GM12801 (cell line): Measurements from ENCODE around the gene MLEC.

Experiments used
- CTCF ChIP-seq: IDR thresholded peaks from one replicate; pipeline ENCODE4 v1.5.1; 2011; ENCODE audit warnings: control low read depth; ENCODE audit not compliant: insufficient read length; ENCODE audit errors: extremely low read depth

MLEC gene

DNA sequence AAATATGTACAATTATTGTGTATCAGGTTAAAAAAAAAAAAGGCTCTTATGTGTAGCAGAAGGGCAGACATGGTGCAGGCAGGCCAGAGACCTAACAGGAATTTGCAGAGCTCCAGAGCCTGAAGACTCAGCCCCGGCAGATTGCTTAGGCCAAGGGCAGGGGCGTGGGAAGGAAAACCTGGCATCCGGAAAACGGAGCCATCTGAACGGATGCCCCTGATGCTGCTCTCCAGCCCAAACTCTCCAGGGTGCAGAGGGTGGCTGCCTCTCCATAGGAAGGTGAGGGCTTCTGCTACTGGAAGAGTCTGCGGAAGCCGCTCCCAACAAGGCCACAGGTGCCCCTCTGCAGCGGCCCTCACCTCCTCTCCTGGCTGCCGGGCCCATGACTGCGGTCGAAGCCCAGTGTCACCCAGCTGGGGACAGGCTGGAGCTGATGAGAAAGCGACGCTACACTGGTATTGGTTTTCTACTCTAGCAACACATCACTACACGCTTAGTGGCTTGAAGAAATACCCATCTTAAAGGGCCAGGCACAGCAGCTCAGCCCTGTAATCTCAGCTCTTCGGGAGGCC, 58.1 kb downstream of the MLEC start:
- TF ChIP-seq CTCF = no peak

DNA sequence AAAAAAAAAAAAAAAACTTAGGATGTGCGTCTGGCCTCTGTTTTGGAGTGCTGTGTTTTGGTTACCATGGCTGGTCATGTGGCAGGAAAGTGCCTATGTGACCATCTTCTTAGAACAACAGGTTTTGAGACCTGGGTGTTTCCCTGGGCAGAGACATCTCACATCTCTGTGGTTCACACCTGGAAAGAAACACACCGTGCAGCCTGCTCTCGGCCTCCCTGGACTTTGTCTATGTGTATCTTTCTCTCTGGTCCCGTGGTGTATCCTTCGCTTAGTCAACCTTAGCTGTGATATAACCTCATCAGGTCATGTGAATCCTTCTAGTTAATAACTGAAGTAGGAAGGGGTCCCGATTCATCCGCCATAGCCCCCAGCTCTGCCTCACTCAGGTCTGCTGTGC, 61.3 kb downstream of the MLEC start:
- TF ChIP-seq CTCF = no peak

GRCh38 chr12:120749256-120749655, 62.3 kb downstream of the MLEC start:
- TF ChIP-seq CTCF = no peak

GRCh38 chr12:120750806-120751205, 63.9 kb downstream of the MLEC start:
- TF ChIP-seq CTCF = no peak

DNA sequence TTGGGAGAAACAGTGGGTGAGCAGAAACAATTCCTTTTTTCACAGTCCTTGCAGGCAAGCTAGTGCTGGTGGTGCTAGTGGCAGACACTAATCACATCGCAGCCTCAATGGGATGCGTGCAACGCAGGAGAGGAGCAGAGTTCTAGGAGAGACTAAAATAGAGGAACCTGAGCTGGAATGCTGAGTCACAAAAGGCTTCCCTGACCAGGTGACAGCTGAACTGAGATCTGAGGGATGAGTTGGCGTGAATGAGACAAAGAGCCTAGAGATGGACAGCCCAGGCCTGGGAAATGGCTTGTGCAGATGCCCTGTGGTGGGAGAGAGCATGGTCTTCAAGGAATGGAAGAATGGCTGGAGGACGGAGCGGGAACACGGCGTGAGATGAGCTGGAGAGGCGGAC, 64.4 kb downstream of the MLEC start:
- no peak for TF ChIP-seq CTCF
